ENCODE data around the gene BACH2.

The BACH2 gene

DNA sequence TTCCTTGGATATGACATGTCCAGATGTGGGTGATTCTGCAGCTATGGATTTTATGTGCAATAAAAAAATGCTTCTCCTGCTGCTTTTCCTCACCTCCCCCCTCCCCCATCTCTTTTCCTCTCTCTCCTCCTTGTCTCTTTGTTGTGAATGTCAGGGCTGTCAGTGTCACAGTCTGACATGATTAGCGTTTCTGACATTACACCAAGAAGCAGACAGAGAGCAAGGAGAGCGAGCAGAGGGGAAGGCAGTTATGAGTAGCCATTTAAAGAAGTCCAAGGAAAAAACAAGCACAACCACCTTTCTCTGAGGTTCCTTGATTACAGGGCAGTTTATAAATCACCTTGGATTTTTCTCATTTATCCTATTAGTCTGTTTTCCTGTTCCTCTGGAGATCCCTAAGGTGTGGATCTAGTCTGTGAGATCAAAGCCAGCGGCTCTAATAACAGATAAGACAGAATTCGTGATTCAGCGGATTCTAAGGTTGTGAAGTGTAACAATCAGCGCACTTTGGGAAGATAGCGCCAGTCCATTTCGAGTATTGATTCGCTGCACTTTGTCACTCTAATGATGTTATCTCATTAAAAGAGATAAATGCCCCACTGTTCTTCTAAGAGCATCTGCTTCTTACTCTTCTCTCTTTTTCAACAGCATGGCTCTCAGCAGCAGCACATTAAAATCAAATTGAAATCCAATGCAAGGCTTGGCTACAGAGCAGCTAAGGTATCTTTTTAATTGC is 101.4 kb downstream of the BACH2 start:
- no peaks in the 10 kb centered on the region for H3K36me3 Mint-ChIP-seq (ENCODE audit: low read depth)
- H3K27me3 Mint-ChIP-seq, result no peaks in the 10 kb centered on the region
- no peak overlapping the region for H3K4me3 Mint-ChIP-seq
- no peak overlapping the region for H3K27ac Mint-ChIP-seq
- no peaks in the 10 kb centered on the region for H3K9me3 Mint-ChIP-seq
- intact Hi-C loops (cut with micrococcal nuclease), result no loop called here
- peaks cover 7% of the 10 kb centered on the region for H3K4me1 Mint-ChIP-seq (ENCODE audit: low read depth)

GRCh38 chr6:90194371-90194841 is 102.2 kb downstream of the BACH2 start:
- H3K27me3 Mint-ChIP-seq, result no peaks in the 10 kb centered on the region
- no peak overlapping the region for H3K27ac Mint-ChIP-seq
- no peaks in the 10 kb centered on the region for H3K9me3 Mint-ChIP-seq
- H3K4me3 Mint-ChIP-seq, result no peak overlapping the region
- intact Hi-C loops (cut with micrococcal nuclease), result no loop called here
- no peaks in the 10 kb centered on the region for H3K36me3 Mint-ChIP-seq (ENCODE audit: low read depth)
- H3K4me1 Mint-ChIP-seq (ENCODE audit: low read depth), result peaks cover 7% of the 10 kb centered on the region

DNA sequence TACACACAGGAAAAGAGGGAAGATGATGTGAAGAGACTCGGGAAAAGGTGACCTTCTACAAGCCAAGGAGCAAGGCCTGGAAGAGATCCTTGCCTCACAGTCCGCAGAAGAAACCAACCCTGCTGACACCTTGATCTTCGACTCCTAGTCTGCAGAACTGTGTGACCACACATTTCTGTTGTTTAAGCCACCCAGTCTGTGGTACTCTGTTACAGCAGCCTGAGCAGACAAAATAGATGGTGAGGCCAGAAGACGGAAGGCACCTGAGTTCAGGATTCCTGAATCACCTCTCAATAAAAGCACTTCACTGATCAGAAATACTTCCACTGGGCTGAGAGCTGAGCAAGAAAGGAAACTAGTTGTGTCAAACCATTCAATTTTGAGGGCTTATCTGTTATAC is 103.3 kb downstream of the BACH2 start:
- H3K27ac Mint-ChIP-seq, result no peak overlapping the region
- H3K9me3 Mint-ChIP-seq, result no peaks in the 10 kb centered on the region
- H3K4me3 Mint-ChIP-seq, result no peak overlapping the region

GRCh38 chr6:90192857-90193256 is 103.8 kb downstream of the BACH2 start:
- H3K4me3 Mint-ChIP-seq, result no peak overlapping the region
- H3K36me3 Mint-ChIP-seq (ENCODE audit: low read depth), result no peaks in the 10 kb centered on the region
- intact Hi-C loops (cut with micrococcal nuclease), result no loop called here
- H3K9me3 Mint-ChIP-seq, result no peaks in the 10 kb centered on the region
- no peak overlapping the region for H3K27ac Mint-ChIP-seq
- no peaks in the 10 kb centered on the region for H3K27me3 Mint-ChIP-seq
- peaks cover 2% of the 10 kb centered on the region for H3K4me1 Mint-ChIP-seq (ENCODE audit: low read depth)

More for the DNA sequence above, 103.3 kb downstream of the BACH2 start:
- no peaks in the 10 kb centered on the region for H3K36me3 Mint-ChIP-seq (ENCODE audit: low read depth)
- intact Hi-C loops (cut with micrococcal nuclease), result no loop called here
- H3K4me1 Mint-ChIP-seq (ENCODE audit: low read depth), result peaks cover 6% of the 10 kb centered on the region
- H3K27me3 Mint-ChIP-seq, result no peaks in the 10 kb centered on the region

- H3K27me3 Mint-ChIP-seq, result no peaks in the 10 kb centered on the region
- intact Hi-C loops (cut with micrococcal nuclease), result no loop called here
- no peak overlapping the region for H3K27ac Mint-ChIP-seq
- H3K4me3 Mint-ChIP-seq, result no peak overlapping the region
- H3K36me3 Mint-ChIP-seq (ENCODE audit: low read depth), result no peaks in the 10 kb centered on the region
- peaks cover 12% of the 10 kb centered on the region for H3K4me1 Mint-ChIP-seq (ENCODE audit: low read depth)
- no peaks in the 10 kb centered on the region for H3K9me3 Mint-ChIP-seq
These were observed 105.8 kb downstream of the BACH2 start for GRCh38 chr6:90190752-90191395.

- H3K27ac Mint-ChIP-seq, result no peak overlapping the region
- H3K27me3 Mint-ChIP-seq, result no peaks in the 10 kb centered on the region
- H3K36me3 Mint-ChIP-seq (ENCODE audit: low read depth), result no peaks in the 10 kb centered on the region
- intact Hi-C loops (cut with micrococcal nuclease), result no loop called here
- H3K4me1 Mint-ChIP-seq (ENCODE audit: low read depth), result peaks cover 12% of the 10 kb centered on the region
- H3K4me3 Mint-ChIP-seq, result no peak overlapping the region
- H3K9me3 Mint-ChIP-seq, result no peaks in the 10 kb centered on the region
These were observed 106.5 kb downstream of the BACH2 start for GRCh38 chr6:90190131-90190530.

DNA sequence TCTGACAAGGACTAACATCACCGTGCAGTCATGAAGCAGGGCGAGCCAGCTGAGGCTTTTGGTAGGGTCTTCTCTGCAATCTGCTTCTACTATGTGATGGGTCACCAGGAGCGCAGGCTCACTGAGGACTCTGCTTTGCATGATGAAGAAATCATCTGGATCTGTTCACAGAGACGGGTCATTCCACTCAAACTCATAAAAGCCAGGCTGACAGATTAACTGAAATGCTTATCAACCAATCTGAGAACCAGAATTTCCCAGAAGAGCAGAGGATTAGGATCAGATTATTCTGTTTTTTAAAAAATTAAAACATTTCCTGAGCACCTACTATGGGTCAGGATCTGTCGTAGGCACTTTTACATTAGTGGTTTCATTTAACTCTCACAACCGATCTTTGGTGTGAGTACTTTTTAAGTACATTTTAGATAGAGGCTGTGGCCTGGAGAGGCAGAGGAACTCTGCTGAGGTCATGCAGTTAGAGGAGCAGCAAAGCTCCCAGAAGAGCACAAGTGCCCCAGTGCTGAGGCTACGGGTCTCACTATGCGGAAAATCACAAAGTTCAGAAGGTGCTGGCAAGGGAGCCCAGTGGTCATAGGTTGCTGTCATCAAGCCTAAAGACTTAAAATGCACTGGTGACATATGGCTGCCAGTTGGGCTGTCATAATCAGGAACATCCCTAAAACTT is 109.1 kb downstream of the BACH2 start:
- Mint-ChIP-seq H3K27ac (no peak overlapping the region), H3K9me3 (no peaks in the 10 kb centered on the region), H3K27me3 (no peaks in the 10 kb centered on the region), H3K4me3 (no peak overlapping the region), H3K4me1 (ENCODE audit: low read depth) (peaks cover 22% of the 10 kb centered on the region), H3K36me3 (ENCODE audit: low read depth) (no peaks in the 10 kb centered on the region)
- intact Hi-C loops (cut with micrococcal nuclease), result loop anchor here (10.0 kb wide), 1 partner anchor 213 kb away; no protein-coding TSS in a partner anchor

DNA sequence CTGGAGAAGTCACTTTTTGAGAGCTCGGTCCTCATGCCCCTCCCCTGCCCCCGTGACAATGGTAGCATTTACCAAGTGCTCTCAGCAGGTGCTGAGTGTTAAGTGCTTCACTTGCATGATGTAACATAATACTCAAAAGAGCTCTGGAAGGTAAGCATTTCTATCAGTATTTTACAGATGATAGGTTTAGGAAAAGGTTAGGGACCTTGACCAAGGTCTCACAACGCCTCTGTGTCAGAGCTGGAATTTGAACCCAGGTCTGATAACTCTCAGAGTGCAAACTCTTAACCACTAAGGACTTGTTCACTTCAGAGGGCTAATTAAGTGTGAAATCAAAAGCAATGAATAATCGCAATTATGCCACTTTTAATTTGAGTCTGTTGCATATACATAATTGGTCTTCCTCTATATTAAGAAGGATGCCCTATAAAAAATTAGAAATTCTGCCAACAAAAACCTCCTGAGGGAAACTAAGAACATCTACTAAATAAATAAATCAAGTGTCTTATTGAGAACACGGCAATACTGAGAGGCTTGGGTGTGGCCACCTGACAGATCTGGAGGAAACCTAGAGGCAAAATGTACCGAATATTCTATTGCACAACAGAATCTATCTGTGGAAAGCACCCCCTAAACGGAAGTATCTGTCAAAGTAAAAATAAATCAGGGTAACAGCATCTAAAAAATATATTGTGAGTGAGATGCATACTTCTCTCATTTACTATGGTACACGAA is 109.8 kb downstream of the BACH2 start:
- no peaks in the 10 kb centered on the region for H3K36me3 Mint-ChIP-seq (ENCODE audit: low read depth)
- intact Hi-C loops (cut with micrococcal nuclease), result loop anchor here (10.0 kb wide), 1 partner anchor 212 kb away; no protein-coding TSS in a partner anchor

DNA sequence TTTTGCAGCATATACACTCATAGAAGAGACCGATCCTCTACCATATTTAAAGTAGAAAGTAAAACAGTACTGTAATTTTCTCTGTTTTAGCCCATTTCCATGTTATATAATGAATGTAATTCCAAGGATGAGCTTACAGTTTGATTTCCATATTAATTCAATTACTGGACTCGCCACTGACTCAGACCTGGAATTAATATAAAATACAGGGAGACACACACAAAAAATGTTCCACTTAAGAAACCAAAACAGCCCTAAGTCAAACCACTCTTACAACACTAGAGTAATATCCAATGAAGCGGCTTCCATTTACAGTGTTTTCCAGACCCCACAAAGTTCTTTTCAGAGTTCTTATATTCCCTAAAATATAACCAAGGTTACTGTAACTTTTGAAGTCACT is 110.6 kb downstream of the BACH2 start:
- intact Hi-C loops (cut with micrococcal nuclease), result loop anchor here (10.0 kb wide), 1 partner anchor 211 kb away; no protein-coding TSS in a partner anchor
- H3K27me3 Mint-ChIP-seq, result no peaks in the 10 kb centered on the region

More for the DNA sequence above, 109.8 kb downstream of the BACH2 start:
- Mint-ChIP-seq H3K9me3 (no peaks in the 10 kb centered on the region), H3K27ac (no peak overlapping the region), H3K27me3 (no peaks in the 10 kb centered on the region), H3K4me3 (no peak overlapping the region), H3K4me1 (ENCODE audit: low read depth) (peaks cover 22% of the 10 kb centered on the region)

GRCh38 chr6:90184334-90185298 is 112.0 kb downstream of the BACH2 start:
- Mint-ChIP-seq H3K36me3 (ENCODE audit: low read depth) (no peaks in the 10 kb centered on the region), H3K4me1 (ENCODE audit: low read depth) (peaks cover 22% of the 10 kb centered on the region), H3K9me3 (no peaks in the 10 kb centered on the region), H3K4me3 (no peak overlapping the region), H3K27me3 (no peaks in the 10 kb centered on the region), H3K27ac (no peak overlapping the region)
- intact Hi-C loops (cut with micrococcal nuclease), result loop anchor here (10.0 kb wide), 1 partner anchor 210 kb away; no protein-coding TSS in a partner anchor

More for the DNA sequence above, 110.6 kb downstream of the BACH2 start:
- Mint-ChIP-seq H3K36me3 (ENCODE audit: low read depth) (no peaks in the 10 kb centered on the region), H3K4me3 (no peak overlapping the region), H3K27ac (no peak overlapping the region), H3K4me1 (ENCODE audit: low read depth) (peaks cover 22% of the 10 kb centered on the region), H3K9me3 (no peaks in the 10 kb centered on the region)

GRCh38 chr6:90183587-90184333 is 112.9 kb downstream of the BACH2 start:
- intact Hi-C loops (cut with micrococcal nuclease), result loop anchor here (10.0 kb wide), 1 partner anchor 209 kb away; no protein-coding TSS in a partner anchor
- Mint-ChIP-seq H3K27ac (no peak overlapping the region), H3K36me3 (ENCODE audit: low read depth) (no peaks in the 10 kb centered on the region), H3K4me3 (no peak overlapping the region), H3K27me3 (no peaks in the 10 kb centered on the region), H3K4me1 (ENCODE audit: low read depth) (peaks cover 24% of the 10 kb centered on the region), H3K9me3 (no peaks in the 10 kb centered on the region)

- Mint-ChIP-seq H3K27ac (no peak overlapping the region), H3K27me3 (peaks cover 11% of the 10 kb centered on the region)
- intact Hi-C loops (cut with micrococcal nuclease), result loop anchor here (10.0 kb wide), 1 partner anchor 206 kb away; no protein-coding TSS in a partner anchor
These were observed 116.1 kb downstream of the BACH2 start for GRCh38 chr6:90180526-90180925.

More at GRCh38 chr6:90180526-90180925, 116.1 kb downstream of the BACH2 start:
- H3K9me3 Mint-ChIP-seq, result no peaks in the 10 kb centered on the region
- H3K4me3 Mint-ChIP-seq, result no peak overlapping the region
- peaks cover 39% of the 10 kb centered on the region for H3K4me1 Mint-ChIP-seq (ENCODE audit: low read depth)
- no peaks in the 10 kb centered on the region for H3K36me3 Mint-ChIP-seq (ENCODE audit: low read depth)
